Mesothelial cell of epicardium (in vitro differentiated cells): ENCODE data around the gene RARRES1. TPM values are rescaled to one million over a fixed set of nuclear protein-coding genes. Genes with fewer than 3 reads are reported as not detected.

Source experiments
- DNase-seq, 2 experiments: peaks; one replicate each; pipeline ENCODE4 v3.0.0; 2021; ENCODE audit warnings: low spot score in 2 of 2; ENCODE audit not compliant: unreplicated experiment in 2 of 2
- H3K27ac Mint-ChIP-seq: 2 replicates; pipeline ENCODE4 v1.8.0; 2021; ENCODE audit warnings: mixed read lengths
- H3K27me3 Mint-ChIP-seq: 2 replicates; pipeline ENCODE4 v1.8.0; 2021; ENCODE audit warnings: low read depth, mixed read lengths
- H3K36me3 Mint-ChIP-seq: 2 replicates; pipeline ENCODE4 v1.8.0; 2021; ENCODE audit warnings: mixed read lengths
- H3K4me1 Mint-ChIP-seq: 2 replicates; pipeline ENCODE4 v1.8.0; 2021; ENCODE audit warnings: mixed read lengths
- H3K4me3 Mint-ChIP-seq: 2 replicates; pipeline ENCODE4 v1.8.0; 2021; ENCODE audit warnings: mild to moderate bottlenecking, moderate library complexity, mixed read lengths
- H3K9me3 Mint-ChIP-seq: 2 replicates; pipeline ENCODE4 v1.8.0; 2021; ENCODE audit warnings: mixed read lengths
- total RNA-seq: library from RNA; stranded (reverse); gene quantifications from 3 replicates; pipeline ENCODE4 v1.2.1, GENCODE V29; 2021
- TF ChIP-seq, protein P1 (sequence below): fragments of 200-600 bp; sonication (generic); IDR thresholded peaks from one replicate; pipeline ENCODE4 v1.5.0; 2021; ENCODE audit warnings: antibody characterized with exemption; ENCODE audit not compliant: unreplicated experiment

Gene RARRES1
- total RNA-seq, 1 donor from 2014 or later: 53.0 TPM

DNA sequence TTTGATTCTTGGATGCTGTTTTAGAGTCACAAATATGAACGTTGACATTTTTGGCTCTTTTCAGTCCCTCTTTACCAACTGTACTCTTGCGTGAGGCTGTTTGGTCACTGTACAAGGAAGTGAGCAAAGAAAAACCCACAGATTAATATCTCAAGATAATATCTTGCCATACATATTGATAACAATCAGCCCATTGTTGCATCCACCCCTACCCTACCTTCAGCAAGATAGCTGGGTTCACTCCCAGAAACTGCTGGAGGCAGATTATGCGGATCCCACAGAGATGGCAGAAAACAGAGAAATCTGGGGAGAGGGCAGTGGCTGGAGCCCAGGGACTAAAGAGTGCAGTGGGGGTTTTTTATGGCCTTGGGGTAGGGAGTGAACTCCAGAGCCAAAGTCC lies 39.7 kb upstream of the RARRES1 start:
- Mint-ChIP-seq H3K27me3 (no peaks in the 10 kb centered on the region), H3K9me3 (no peaks in the 10 kb centered on the region), H3K36me3 (peaks cover 8% of the 10 kb centered on the region), H3K4me1 (peaks cover 94% of the 10 kb centered on the region), H3K4me3 (no peak overlapping the region), H3K27ac (peak overlapping the region; percentile 97)
- TF ChIP-seq, protein P1, sequence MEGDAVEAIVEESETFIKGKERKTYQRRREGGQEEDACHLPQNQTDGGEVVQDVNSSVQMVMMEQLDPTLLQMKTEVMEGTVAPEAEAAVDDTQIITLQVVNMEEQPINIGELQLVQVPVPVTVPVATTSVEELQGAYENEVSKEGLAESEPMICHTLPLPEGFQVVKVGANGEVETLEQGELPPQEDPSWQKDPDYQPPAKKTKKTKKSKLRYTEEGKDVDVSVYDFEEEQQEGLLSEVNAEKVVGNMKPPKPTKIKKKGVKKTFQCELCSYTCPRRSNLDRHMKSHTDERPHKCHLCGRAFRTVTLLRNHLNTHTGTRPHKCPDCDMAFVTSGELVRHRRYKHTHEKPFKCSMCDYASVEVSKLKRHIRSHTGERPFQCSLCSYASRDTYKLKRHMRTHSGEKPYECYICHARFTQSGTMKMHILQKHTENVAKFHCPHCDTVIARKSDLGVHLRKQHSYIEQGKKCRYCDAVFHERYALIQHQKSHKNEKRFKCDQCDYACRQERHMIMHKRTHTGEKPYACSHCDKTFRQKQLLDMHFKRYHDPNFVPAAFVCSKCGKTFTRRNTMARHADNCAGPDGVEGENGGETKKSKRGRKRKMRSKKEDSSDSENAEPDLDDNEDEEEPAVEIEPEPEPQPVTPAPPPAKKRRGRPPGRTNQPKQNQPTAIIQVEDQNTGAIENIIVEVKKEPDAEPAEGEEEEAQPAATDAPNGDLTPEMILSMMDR: no peak
- no peak for DNase-seq

- peak overlapping the region; percentile 97 for H3K27ac Mint-ChIP-seq
- TF ChIP-seq, protein P1: no peak
Observed at GRCh38 chr3:158771577-158771976, 39.3 kb upstream of the RARRES1 start.

GRCh38 chr3:158770741-158771350 lies 38.6 kb upstream of the RARRES1 start:
- H3K27me3 Mint-ChIP-seq: no peaks in the 10 kb centered on the region
- no peak overlapping the region for H3K4me3 Mint-ChIP-seq
- no peak for DNase-seq
- peaks cover 96% of the 10 kb centered on the region for H3K4me1 Mint-ChIP-seq
- TF ChIP-seq, protein P1: no peak
- H3K9me3 Mint-ChIP-seq: no peaks in the 10 kb centered on the region
- peak overlapping the region; percentile 97 for H3K27ac Mint-ChIP-seq
- H3K36me3 Mint-ChIP-seq: peaks cover 8% of the 10 kb centered on the region

More at GRCh38 chr3:158771577-158771976, 39.3 kb upstream of the RARRES1 start:
- Mint-ChIP-seq H3K36me3 (peaks cover 8% of the 10 kb centered on the region), H3K9me3 (no peaks in the 10 kb centered on the region), H3K4me1 (peaks cover 95% of the 10 kb centered on the region), H3K4me3 (no peak overlapping the region), H3K27me3 (no peaks in the 10 kb centered on the region)
- no peak for DNase-seq

- H3K27me3 Mint-ChIP-seq: no peaks in the 10 kb centered on the region
- H3K27ac Mint-ChIP-seq: peak overlapping the region; percentile 97
- peaks cover 4% of the 10 kb centered on the region for H3K36me3 Mint-ChIP-seq
- no peak overlapping the region for H3K4me3 Mint-ChIP-seq
- TF ChIP-seq, protein P1: no peak
- no peak for DNase-seq
- H3K9me3 Mint-ChIP-seq: no peaks in the 10 kb centered on the region
- H3K4me1 Mint-ChIP-seq: peaks cover 96% of the 10 kb centered on the region
Observed at GRCh38 chr3:158769952-158770740, 37.9 kb upstream of the RARRES1 start.

GRCh38 chr3:158769549-158769948 lies 37.3 kb upstream of the RARRES1 start:
- peaks cover 7% of the 10 kb centered on the region for H3K36me3 Mint-ChIP-seq
- H3K27me3 Mint-ChIP-seq: no peaks in the 10 kb centered on the region
- H3K4me3 Mint-ChIP-seq: no peak overlapping the region
- no peak for DNase-seq
- H3K4me1 Mint-ChIP-seq: peaks cover 96% of the 10 kb centered on the region
- no peaks in the 10 kb centered on the region for H3K9me3 Mint-ChIP-seq
- TF ChIP-seq, protein P1: no peak
- peak overlapping the region; percentile 97 for H3K27ac Mint-ChIP-seq
